ENCODE data around the gene MX2.

The MX2 gene

DNA sequence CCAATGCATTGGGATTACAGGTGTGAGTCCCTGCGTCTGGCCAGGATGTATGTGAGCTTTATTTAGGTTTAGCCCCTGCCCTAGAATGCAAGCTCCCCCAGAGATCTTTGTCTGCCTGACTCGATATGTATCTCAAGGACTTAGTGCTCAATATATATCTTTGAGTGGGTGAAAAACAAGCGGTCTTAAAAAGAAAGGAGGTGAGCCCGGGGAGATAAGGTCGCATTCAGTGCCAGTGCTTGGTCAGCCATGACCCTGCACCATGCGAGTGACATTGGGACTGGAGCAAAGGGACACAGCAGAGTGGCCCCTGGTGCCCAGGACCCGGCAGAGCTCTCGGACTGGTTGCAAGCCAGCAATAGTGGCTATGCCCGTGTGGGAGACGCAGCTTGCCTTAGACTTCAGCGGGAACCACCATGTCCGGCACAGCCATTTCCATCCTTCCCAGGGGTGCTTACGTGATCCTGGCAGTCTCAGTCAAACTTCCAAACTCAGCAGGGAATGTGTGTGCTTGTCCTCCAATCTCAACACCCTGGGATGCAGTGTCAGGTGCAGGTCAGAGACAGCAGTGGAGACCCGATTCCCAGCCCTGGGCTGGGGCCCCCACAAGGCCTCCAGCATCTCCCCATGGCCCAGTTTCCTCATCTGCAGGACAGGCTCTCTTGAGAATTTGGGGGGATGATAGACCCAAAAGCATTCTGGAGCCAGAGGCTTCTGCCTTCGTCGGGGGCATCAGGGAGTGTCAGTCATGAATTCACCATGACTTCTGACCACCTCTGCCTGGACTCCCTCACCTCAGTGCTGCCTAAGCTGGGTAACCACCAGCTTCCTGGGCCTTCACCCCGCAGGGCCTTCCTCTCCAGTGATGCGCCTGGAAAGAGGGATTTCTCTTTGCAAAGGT, 1.8 kb downstream of the MX2 start:
- no peak for DNase-seq (ENCODE audit: low read depth)

- no peak for DNase-seq (ENCODE audit: low read depth)
These were observed 2.5 kb downstream of the MX2 start for GRCh38 chr21:41364308-41364707.

GRCh38 chr21:41365377-41366107, 3.7 kb downstream of the MX2 start:
- no peak for DNase-seq (ENCODE audit: low read depth)

GRCh38 chr21:41366522-41367151, 4.8 kb downstream of the MX2 start:
- DNase-seq (ENCODE audit: low read depth): no peak

DNA sequence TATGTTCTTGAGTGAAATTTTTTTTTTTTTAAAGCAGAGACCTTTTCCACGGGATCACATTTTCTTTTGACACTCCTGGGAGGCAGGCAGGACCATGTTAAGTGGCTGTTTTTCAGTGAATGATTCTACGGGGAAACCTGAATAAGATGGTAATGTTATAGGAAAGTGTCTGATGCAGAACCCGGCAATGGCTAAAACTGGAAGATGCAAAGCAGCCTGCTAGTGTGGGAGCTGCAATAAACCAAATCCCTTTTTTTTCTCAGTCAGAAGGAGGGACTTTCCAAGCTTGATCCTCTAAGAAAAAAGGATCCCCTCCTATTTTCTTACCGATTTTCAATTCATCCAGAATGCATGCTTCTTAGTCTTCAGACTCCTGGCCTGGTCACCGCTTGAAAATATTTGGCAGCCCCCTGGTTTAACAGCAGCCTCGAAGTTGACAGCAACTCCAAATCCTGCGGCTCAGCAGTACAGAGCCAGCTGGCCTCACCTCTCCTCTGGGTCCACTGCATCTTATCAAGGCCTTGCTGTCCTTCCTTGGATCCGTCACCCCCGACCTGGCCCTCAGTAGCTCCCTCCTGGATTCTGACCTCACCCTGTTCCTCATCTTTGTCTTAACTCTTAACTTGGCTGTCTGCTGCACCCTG, 5.6 kb downstream of the MX2 start:
- no peak for DNase-seq (ENCODE audit: low read depth)

DNA sequence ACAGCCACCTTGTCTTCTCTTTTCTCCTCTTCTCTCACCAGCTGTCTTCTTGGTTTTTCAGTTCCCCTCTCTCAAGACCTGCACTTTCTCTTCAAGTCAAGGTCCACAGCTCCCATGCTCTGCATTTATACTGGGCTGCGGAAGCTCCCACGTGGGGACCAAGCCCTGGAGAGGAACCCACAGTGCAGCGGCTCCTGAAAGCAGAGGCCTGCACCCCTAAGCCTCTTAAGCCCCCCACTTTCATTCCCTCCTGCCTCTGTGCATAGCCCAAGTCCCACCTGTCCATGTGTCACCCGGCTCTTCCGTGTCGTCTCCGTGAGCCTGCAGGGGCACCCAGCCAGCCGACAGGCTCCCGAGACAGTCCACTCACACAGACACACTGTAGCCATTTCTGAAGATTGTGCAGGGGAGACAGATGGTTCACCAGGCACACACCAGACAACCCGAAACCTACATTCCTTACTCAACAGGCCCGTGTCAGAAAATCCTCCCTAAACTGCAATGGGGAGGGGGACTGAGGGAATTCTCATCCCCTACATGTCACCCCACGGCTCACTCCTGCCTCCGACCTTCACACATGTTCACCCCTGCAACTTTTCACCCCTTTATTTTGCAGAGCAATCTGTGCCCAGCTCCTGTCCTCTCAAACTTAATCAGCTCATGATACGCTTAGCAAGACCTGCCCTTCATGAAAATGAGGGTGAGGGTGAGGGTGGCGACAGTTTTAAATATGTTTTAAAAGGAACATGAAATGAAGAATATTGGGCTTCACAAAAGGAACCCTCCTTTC, 6.3 kb downstream of the MX2 start:
- no peak for DNase-seq (ENCODE audit: low read depth)

DNA sequence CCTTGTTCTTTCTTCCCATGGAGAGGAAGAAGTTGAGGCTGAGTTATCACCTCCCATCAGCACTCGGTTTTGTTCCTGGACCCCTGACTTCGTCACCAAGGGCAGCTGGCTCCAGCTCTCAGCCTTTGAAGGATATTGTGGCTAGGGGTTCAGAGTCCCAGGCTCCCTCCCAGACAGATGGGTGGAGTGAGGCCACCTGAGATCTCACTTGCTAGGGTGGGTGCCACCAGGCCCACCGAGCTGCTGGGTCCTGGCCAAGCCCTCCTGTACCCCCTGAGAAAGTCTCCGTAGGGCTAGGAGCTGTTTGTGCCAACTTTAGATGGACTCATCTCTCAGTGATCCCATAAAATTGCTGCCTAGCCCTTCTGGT, 6.9 kb downstream of the MX2 start:
- no peak for DNase-seq (ENCODE audit: low read depth)

DNA sequence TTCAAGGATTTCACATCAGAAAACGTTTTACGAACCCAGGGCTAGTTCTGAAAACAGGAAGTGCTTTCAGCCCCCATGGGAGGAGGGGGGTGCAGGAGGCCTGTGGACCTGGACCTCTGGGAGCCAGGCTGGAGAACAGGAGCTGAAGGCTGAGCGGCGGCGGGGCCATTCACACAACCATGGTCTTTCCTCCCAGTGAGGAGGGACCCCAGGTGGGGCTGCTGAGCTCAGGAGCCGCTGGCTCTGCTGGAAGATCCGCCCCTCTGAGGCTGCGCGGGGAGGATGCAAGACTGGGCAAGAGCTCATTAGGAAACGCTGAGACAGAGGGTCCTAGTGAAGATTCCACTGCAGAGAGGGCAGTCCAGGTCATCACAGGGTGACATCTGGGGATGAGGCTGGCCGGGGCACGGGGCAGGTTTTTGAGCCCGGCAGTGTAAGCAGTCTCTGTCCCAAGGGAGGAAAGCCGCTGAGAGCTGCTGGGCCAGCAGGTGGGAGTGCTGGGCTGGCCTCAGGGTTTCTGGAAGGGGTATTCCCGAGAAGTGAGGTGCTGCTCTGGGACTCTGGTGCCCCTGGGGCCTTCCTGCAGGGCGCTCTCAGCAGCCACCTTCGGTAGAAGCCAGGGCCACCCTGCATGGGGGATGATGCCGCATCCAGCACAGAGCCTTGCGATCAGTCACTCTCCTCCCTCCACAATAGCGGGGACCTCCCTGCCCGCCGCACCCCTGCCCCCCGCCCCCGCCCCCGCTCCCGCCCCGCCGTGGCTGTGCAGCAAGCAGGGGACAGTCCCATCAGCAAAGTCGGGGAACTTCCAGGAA, 7.5 kb downstream of the MX2 start:
- no peak for DNase-seq (ENCODE audit: low read depth)

- DNase-seq (ENCODE audit: low read depth): no peak
These were observed 8.4 kb downstream of the MX2 start for GRCh38 chr21:41369920-41370839.

- no peak for DNase-seq (ENCODE audit: low read depth)
These were observed 9.2 kb downstream of the MX2 start for GRCh38 chr21:41370840-41371684.

- no peak for DNase-seq (ENCODE audit: low read depth)
These were observed 9.8 kb downstream of the MX2 start for GRCh38 chr21:41371685-41372030.

GRCh38 chr21:41373253-41373652, 11.4 kb downstream of the MX2 start:
- DNase-seq (ENCODE audit: low read depth): no peak

GRCh38 chr21:41373763-41374162, 11.9 kb downstream of the MX2 start:
- no peak for DNase-seq (ENCODE audit: low read depth)

GRCh38 chr21:41374177-41374712, 12.4 kb downstream of the MX2 start:
- no peak for DNase-seq (ENCODE audit: low read depth)

DNA sequence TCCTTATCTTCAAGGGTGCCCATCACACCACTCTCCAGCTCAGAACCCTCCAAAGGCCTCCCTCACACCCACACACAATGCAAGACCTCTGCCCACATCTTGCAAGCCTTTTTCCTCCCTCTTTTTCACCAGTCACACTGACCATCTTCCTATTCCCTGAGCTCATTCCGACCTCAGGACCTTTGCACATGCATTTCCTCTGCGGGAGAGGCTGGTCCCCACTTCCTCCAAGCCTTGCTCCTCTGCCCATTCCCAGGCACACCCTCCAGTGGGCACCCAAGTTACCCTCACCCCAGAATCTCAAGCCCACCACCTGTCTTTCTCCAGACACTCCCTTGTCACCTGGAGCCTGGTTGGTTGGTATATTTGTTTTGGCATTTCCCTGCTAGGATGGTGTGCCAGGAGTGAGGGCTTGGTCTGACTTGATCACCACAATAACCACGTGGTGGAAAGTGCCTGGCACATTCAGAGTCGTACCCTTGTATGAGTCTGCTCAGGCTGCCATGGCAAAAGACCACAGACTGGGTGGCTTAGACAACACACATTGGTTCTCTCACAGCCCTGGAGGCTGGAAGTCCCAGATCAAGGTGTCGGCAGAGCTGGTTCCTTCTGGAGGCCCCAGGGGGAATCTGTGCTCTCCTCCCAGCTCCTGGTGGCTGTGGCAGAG, 13.2 kb downstream of the MX2 start:
- DNase-seq (ENCODE audit: low read depth): no peak

DNA sequence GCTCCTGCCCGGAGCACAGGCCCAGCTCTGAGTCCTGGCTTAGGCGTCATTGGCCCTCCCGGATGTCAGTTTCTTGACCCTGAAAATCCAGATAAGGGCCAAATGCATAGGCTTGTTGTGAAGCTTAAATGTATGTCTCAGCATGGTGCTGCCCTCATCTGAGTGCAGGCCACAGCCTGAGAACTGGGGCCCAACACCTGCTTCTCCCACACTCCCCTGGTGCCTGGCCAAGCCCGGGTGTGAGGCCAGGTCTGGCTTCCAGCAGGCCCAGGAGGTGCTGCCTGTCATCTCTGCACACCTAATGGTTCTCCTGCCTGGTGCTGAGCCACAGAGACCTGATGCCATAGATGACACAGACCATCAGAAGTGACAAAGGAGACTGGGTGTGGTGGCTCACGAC, 14.0 kb downstream of the MX2 start:
- no peak for DNase-seq (ENCODE audit: low read depth)

DNA sequence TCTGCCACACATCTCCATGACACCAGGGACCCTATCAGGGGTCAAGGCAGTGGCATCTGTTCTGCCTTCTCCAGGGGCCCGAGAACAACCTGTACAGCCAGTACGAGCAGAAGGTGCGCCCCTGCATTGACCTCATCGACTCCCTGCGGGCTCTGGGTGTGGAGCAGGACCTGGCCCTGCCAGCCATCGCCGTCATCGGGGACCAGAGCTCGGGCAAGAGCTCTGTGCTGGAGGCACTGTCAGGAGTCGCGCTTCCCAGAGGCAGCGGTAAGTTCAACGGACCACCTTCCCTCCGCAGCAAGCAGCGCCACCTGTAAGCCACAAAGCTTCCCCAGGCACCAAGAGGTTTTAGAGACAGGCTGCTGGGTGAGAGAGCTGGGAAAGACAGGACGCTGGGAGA, 15.9 kb downstream of the MX2 start:
- no peak for DNase-seq (ENCODE audit: low read depth)

DNA sequence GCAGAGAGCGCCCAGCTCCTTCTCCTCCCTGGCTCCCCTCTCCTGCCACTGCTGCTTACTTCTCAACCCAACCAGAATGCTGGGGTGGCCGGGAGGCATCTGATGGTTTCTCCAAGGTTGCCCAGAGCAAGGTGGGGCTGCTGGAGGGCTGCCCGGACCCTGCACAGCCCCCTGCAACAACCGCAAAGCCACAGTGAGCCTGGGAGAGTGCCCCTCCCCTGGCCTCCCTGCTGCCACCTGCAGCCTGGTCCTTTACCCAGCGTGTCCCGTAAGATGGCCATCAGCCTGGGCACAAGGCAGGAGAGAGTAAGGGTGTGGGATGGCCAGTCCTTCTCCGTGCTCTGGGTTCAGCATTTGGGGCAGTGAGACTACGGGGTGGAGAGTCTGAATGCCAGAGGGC, 17.0 kb downstream of the MX2 start:
- no peak for DNase-seq (ENCODE audit: low read depth)
